Spleen (tissue), 7 donors: ENCODE results near the gene DYNLRB1.
"Not testable (repeated sequence)": the region's sequence is repeated elsewhere in the genome, so short reads cannot be mapped to it uniquely, and the experiment has no call there.

Experiments used
- POLR2A ChIP-seq, 3 donors: fragments of 450-650 bp; IDR thresholded peaks; one replicate each; pipeline ENCODE4 v1.5.1; 2017; ENCODE audit warnings: antibody characterized with exemption in 3 of 3, mild to moderate bottlenecking in 1 of 3
- TF ChIP-seq, protein P1 (sequence below), 11 experiments: fragments of 200-600 bp in 7 of 11; fragments of 450-650 bp in 4 of 11; sonication (generic) in 4 of 11; IDR thresholded peaks in 8 of 11; conservative IDR thresholded peaks in 3 of 11; 1 replicate in 7 of 11; 2 replicates in 4 of 11; pipeline versions ENCODE4 v1.4.0 to v1.8.0; 2016 to 2021; ENCODE audit warnings: antibody characterized with exemption in 11 of 11, inconsistent platforms in 4 of 11, mild to moderate bottlenecking in 1 of 11
- donor health status: DM: no; HTN: no; CAD: no; lungs with moderate emphysema.
- donor health status: DM: no; HTN: no; CAD: no.
- donor health status: DM: no; HTN: no; CAD: no.

GRCh38 chr20:34483585-34484220 lies 32.5 kb upstream of the DYNLRB1 start:
- not testable (repeated sequence) for TF ChIP-seq POLR2A (IDR thresholded peaks at IDR 0.05)
- TF ChIP-seq, protein P1, sequence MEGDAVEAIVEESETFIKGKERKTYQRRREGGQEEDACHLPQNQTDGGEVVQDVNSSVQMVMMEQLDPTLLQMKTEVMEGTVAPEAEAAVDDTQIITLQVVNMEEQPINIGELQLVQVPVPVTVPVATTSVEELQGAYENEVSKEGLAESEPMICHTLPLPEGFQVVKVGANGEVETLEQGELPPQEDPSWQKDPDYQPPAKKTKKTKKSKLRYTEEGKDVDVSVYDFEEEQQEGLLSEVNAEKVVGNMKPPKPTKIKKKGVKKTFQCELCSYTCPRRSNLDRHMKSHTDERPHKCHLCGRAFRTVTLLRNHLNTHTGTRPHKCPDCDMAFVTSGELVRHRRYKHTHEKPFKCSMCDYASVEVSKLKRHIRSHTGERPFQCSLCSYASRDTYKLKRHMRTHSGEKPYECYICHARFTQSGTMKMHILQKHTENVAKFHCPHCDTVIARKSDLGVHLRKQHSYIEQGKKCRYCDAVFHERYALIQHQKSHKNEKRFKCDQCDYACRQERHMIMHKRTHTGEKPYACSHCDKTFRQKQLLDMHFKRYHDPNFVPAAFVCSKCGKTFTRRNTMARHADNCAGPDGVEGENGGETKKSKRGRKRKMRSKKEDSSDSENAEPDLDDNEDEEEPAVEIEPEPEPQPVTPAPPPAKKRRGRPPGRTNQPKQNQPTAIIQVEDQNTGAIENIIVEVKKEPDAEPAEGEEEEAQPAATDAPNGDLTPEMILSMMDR (IDR thresholded peaks at IDR 0.05 in 8 of 11, conservative IDR thresholded peaks at IDR 0.05 in 3 of 11), result not testable (repeated sequence)
